Ecto neural progenitor cell (in vitro differentiated cells): ENCODE data around the gene ROBO1.
"Not testable (repeated sequence)": the region's sequence is repeated elsewhere in the genome, so short reads cannot be mapped to it uniquely, and the experiment has no call there.

Source experiments
- DNase-seq: peaks from one replicate; pipeline ENCODE4 v3.0.0-alpha.2; 2018; ENCODE audit warnings: low spot score

The ROBO1 gene

DNA sequence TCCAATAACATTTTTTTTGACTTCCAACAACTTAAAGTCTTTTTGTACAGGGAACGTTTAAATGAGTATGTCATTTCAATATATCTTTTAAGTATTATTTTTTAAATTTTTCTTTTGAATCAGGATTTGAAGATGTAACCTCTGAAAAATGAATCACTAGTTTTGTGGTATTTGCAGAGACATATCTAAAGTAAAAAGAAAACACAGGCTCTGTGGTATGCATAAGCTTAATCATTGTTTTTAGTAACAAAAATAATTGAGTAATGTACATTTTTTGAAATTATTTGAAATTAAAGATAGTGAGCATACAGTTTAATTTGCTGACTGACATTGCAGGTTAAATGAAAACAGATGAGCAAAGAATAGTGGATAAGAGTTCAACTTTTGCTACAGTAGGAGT, 531.3 kb downstream of the ROBO1 start:
- no peak for DNase-seq

DNA sequence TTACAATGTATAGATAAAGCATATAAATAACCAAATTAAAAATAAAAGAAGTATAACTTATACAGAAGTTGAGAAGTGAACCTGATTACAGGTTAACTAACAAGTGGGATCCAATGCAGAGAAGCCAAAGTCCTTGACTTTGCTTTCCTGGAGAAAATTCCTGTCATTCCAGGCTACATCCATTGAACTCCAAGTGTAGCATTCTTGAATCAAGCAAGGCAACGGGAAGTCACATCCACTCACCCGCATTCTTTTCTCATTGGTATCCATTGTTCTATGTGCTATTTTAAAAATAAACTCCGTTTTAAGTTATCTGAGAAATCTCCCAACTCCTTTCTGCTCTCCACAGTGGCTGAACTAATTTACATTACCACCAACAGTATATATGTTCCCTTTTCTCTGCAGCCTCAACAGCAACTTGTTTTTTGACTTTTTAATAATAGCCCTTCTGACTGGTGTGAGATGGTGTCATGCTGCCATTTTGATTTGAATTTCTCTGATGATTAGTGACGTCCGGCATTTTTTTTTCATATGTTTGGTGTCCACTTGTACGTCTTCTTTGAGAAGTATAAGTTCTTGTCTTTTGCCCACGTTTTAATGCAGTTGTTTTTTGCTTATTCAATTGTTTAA, 534.3 kb downstream of the ROBO1 start:
- DNase-seq, result no peak

DNA sequence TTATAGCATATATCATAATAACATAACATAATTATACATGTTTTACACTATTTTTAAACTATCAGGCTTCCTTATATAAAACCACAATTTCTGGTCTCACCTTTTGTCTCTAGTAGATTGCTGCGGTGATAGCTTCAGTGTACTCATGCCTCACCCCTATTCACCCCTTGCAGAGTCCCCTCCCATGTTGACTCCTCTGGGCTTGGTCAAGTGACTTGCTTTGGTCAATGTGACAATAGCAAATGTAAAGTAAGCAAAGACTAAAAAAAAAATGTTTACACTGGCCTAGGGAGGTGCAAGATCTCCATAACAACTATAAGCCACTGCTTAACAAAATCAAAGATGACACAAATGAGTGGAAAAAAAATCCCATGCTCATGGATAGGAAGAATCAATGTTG, 537.5 kb downstream of the ROBO1 start:
- no peak for DNase-seq

DNA sequence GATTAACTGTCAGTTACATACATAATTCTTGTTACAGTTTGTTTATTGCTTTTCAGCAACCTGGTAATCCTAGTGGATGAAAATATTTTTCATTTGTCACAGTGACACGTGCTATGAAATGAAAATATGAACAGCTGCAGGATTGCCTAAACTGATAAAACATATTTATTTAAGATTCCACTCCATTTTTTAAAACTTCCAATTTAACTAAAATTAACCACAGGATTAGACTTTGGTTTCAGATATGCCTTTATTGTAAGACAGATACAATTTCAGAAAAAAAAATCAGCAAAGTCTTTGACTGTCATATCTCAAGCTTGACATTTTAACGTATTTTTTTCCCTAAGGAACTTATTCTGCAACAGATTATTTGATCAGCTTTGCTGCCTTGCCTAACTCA, 550.7 kb downstream of the ROBO1 start:
- DNase-seq, result no peak

DNA sequence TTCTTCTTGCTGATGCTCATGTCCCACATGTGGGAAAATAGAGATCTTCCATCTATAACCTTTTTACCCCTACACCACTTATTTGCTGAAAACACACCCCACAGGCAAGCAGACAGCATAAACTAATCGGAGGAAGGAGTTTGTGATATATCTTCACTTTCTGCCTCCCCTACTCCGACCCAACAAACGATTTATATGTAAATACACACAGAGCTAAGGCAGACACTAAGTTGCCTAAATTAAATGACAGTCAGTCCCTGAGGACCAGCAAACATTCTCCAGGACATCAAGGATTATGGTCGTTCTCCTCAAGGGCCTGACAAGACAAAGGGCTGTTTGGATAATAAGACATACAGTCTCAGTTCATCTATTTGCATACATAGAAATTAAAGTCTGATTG, 552.5 kb downstream of the ROBO1 start:
- no peak for DNase-seq

DNA sequence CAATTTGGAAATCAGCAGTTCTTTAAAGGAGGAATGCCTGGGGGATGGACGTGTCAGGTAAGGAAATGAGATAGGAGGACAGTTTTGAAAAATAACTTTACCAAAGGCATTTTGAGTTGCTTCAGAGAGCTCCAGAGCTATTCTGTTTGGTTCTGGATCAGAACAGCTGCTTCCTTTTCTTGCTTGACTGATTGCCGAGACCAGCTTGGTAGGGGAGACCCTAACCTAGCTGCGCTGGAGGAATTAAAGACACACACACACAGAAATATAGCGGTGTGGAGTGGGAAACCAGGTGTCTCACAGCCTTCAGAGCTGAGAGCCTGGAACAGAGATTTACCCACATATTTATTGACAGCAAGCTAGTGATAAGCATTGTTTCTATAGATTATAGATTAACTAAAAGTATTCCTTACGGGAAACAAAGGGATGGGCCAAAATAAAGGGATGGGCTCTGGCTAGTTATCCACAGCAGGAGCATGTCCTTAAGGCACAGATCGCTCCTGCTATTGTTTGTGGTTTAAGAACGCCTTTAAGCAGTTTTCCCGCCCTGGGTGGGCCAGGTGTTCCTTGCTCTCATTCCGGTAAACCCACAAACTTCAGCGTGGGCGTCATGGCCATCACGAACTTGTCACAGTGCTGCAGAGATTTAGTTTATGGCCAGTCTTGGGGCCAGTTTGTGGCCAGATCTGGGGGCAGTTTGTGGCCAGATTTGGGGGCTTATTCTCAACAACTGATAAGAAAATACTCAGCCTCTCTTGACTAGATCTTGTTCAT, 556.0 kb downstream of the ROBO1 start:
- DNase-seq, result no peak

DNA sequence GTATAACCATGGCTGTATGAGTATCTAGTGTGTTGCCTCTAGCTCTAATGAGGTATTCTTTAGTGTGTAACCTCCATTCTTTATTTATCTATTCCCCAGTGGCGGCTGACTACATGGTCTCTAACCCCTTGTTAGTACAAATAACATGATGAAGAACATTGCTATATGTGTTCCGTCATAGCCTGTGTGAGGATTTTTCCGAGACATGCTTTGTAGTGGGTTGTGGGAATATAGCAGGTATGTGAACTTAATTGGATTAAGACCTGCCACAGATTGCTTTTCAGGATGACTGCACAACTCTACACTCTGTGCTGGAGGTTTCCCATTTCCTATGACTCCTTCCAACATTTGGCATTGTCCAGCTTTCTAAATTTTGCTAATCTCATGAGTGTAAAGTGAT, 563.4 kb downstream of the ROBO1 start:
- no peak for DNase-seq

- DNase-seq, result no peak
Observed at GRCh38 chr3:79203144-79203519, 564.7 kb downstream of the ROBO1 start.

GRCh38 chr3:79202471-79203143, 565.2 kb downstream of the ROBO1 start:
- DNase-seq, result no peak

DNA sequence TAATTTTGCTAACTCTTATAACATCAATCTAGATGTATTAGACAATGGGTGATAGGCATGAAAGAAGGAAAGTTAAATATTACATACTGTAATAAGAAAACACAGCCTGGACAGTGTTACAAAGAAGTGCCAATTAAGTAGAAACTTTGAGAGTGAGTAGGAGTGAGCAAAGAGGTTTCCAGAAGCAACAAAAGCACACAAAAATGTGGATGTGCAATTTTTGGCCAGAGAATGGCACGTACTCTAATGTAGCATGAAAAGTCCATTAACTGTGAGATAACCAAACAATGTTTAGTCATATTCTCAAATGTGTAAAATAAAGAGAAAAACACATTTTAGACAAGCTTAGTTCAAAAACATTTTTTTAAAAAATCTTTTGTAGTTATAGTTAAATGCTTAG, 567.3 kb downstream of the ROBO1 start:
- no peak for DNase-seq

- no peak for DNase-seq
Observed at GRCh38 chr3:79199966-79200365, 567.8 kb downstream of the ROBO1 start.

DNA sequence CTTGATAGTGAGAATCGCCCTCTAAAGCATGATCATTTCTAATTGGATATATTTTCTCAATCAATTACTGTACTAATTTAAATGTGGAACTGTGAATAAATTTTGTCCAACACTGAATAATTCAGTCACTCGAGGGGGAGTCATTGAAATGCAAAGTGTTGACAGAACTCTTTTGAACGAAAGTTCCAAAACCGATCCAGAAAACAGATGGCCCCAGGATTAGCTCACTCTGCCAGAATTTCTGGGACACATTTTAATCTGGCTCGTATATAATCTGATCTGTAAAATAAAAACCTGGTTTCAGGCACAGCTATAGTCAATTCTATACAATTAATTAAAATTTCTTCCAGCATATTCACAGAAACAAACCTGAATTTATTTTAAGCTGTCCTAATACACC, 580.4 kb downstream of the ROBO1 start:
- DNase-seq, result no peak

GRCh38 chr3:79184251-79184650, 583.5 kb downstream of the ROBO1 start:
- DNase-seq, result no peak

- no peak for DNase-seq
Observed at GRCh38 chr3:79183496-79183895, 584.3 kb downstream of the ROBO1 start.

DNA sequence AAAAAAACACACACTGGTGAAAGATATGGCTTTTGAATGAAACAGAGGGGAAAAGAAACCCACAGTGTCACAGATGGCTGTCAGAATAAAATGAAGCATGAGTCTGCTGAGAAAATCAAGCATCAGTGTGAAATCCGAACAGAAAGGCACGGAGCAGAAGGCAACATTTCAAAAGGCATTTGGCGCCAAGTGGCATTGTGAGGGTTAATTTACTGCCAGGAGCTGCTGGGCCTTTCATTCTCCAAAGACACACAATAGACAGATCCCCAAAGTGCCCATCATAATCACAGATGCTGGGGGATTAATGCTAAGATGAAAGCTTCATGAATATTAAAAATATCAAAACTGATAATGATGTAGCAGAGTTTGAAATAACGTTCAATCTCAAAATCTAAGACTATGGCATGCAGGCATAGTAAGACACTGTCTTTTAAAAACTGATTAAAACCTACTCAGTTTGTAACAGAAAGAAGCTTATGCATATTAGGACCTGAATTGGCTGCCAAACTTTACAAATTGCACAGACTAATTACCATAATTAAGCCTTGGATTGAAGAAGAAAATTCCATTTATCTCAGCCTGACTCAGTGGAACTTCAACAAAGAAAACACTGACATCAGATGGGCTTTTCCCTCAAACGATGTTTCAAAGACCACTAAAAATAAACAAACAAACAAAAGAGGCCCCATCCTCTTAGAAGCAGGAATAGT, 589.2 kb downstream of the ROBO1 start:
- DNase-seq, result no peak

DNA sequence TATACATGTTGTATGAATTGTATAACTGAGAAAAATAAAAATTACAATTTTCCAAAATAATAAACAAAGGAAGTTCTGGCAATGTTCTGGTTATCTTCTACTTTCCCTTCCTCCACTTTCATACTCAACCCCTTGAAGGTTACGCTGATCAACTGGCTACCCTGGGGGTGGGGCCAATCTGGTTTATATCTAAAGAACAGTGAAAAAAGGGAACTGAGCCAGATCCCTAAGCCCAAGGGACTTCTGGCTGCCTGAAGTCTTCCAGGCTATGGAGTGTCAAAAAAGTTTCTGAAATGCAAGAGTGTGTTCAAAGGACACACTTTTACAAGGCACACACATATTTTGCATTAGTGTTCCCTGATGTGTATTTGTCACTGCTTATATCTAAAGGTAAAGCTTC, 591.9 kb downstream of the ROBO1 start:
- no peak for DNase-seq

- not testable (repeated sequence) for DNase-seq
Observed at GRCh38 chr3:79173259-79173658, 594.5 kb downstream of the ROBO1 start.

DNA sequence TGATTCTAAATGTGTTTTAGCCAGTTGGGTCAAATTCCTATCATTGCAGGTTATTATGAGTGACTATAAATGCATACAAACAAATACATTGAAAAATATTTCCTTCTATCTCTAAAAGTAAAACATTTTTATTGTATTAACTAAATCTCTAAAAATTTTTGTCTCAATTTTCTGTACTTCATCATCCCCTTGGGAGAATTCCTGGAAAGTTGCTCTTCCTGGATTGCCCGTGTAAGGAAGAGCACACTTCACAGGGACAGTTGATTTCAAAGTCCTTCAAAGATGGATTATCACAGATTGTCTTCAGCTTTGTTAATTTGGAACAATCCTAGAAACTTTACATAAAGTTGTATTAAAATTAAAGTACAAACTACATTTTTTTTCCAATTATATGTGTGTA, 595.6 kb downstream of the ROBO1 start:
- no peak for DNase-seq

GRCh38 chr3:79170021-79170420, 597.8 kb downstream of the ROBO1 start:
- DNase-seq, result no peak

GRCh38 chr3:79167651-79168416, 600.0 kb downstream of the ROBO1 start:
- DNase-seq, result no peak

DNA sequence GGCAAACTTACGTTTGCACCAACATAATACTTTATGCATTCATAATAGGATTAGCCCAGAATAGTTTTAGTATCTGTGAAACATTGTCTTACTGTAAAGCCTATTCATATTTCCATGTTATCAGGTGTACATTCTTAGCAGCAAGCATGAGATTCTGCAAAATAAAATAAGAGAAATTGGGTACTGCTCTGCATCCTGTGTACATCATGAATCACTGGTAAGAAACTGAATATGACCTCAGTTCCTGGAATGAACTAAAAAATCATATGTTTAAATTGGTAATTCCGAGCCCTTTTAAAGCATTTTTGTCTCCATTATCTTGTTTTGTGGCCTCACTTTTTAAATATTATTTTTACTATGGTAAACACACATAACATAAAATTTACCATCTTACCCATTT, 605.1 kb downstream of the ROBO1 start:
- DNase-seq, result no peak

DNA sequence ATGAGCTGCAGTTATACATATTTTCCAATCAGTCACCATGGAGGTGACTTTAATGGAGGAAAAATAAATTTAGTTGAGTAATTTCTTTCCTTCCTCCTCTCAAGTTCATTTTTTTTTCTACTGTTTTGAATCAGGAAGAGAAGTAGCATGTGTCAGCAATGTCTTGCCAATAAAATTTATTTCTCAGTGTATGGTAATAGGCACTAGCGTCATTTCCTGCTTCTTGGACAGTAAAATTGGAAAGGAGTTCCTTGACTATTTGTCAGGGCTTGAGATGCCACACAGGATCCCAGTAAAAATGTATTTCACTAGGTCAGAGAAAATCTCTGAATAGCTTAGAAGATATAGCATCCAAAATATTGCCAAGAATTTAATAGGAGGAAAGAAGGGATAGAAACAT, 605.9 kb downstream of the ROBO1 start:
- DNase-seq, result no peak
